HEK293 (cell line): ENCODE results near the gene BCL7C.

Source experiments
- CTCF ChIA-PET: fragments of 350-600 bp; formaldehyde crosslinking; extraction: SDS; loops from one replicate; lab custom pipeline; 2021; ENCODE audit warnings: antibody characterized with exemption; lab: Yijun Ruan, JAX
- POLR2A ChIA-PET: fragments of 300-600 bp; formaldehyde crosslinking; extraction: SDS; loops from one replicate; lab custom pipeline; 2020; ENCODE audit warnings: antibody characterized with exemption, inconsistent platforms; lab: Yijun Ruan, JAX
- H3K27ac ChIP-seq: fragments of 200-500 bp; sonication (Bioruptor generic); 2 replicates; pipeline ENCODE4 v1.5.1; 2014; ENCODE audit warnings: low read depth, low read length, control low read depth, inconsistent platforms; ENCODE audit errors: extremely low read depth
- H3K36me3 ChIP-seq, 2 experiments: fragments of 200-500 bp in 1 of 2; sonication (Bioruptor generic) in 1 of 2; 1 replicate in 1 of 2; 2 replicates in 1 of 2; pipeline ENCODE4 v1.5.1; 2014 to 2017; ENCODE audit warnings: inconsistent platforms in 2 of 2, low read length in 2 of 2; ENCODE audit not compliant: control insufficient read depth in 2 of 2, insufficient read depth in 1 of 2
- H3K4me1 ChIP-seq: fragments of 200-500 bp; sonication (Bioruptor generic); 2 replicates; pipeline ENCODE4 v1.5.1; 2014; ENCODE audit warnings: mild to moderate bottlenecking, low read length, inconsistent platforms; ENCODE audit not compliant: control insufficient read depth, insufficient read depth
- H3K4me3 ChIP-seq: 2 replicates; pipeline ENCODE4 v1.5.1; 2011; ENCODE audit warnings: low read depth, mild to moderate bottlenecking, control low read depth, low read length, moderate library complexity
- H3K9me3 ChIP-seq: fragments of 200-500 bp; sonication (Bioruptor generic); 2 replicates; pipeline ENCODE4 v1.5.1; 2014; ENCODE audit warnings: low read depth, low read length, inconsistent platforms; ENCODE audit not compliant: control insufficient read depth, insufficient read depth
- KLF1 ChIP-seq: fragments of 450-650 bp; formaldehyde crosslinking; IDR thresholded peaks from 2 replicates; pipeline ENCODE4 v1.5.1; 2016; ENCODE audit warnings: missing biosample characterization, missing genetic modification characterization
- MEIS1 ChIP-seq: sonication (generic); formaldehyde crosslinking; IDR thresholded peaks from 2 replicates; pipeline ENCODE4 v1.8.1; 2022; ENCODE audit warnings: missing genetic modification reagents, mild to moderate bottlenecking, borderline replicate concordance
- PRDM10 ChIP-seq: fragments of 450-650 bp; formaldehyde crosslinking; IDR thresholded peaks from 2 replicates; pipeline ENCODE4 v1.5.1; 2016; ENCODE audit warnings: missing biosample characterization, missing genetic modification characterization
- PRDM2 ChIP-seq: fragments of 450-650 bp; formaldehyde crosslinking; IDR thresholded peaks from 2 replicates; pipeline ENCODE4 v1.5.1; 2016; ENCODE audit warnings: missing biosample characterization, missing genetic modification characterization, borderline replicate concordance
- TRIM28 ChIP-seq: IDR thresholded peaks from 2 replicates; pipeline ENCODE4 v1.6.1; 2011; ENCODE audit warnings: low read length, control low read depth, borderline replicate concordance
- ZBTB20 ChIP-seq: fragments of 450-650 bp; formaldehyde crosslinking; IDR thresholded peaks from 2 replicates; pipeline ENCODE4 v1.5.1; 2016; ENCODE audit warnings: missing biosample characterization, missing genetic modification characterization
- ZIC2 ChIP-seq: fragments of 450-650 bp; formaldehyde crosslinking; IDR thresholded peaks from 2 replicates; pipeline ENCODE4 v1.5.1; 2016; ENCODE audit warnings: missing biosample characterization, missing genetic modification characterization
- ZNF2 ChIP-seq: fragments of 450-650 bp; formaldehyde crosslinking; IDR thresholded peaks from 2 replicates; pipeline ENCODE4 v1.5.1; 2016; ENCODE audit warnings: missing biosample characterization, missing genetic modification characterization
- ZNF239 ChIP-seq: fragments of 450-650 bp; formaldehyde crosslinking; IDR thresholded peaks from 2 replicates; pipeline ENCODE4 v1.5.1; 2016; ENCODE audit warnings: missing biosample characterization, missing genetic modification characterization
- ZNF266 ChIP-seq: fragments of 450-650 bp; formaldehyde crosslinking; IDR thresholded peaks from 2 replicates; pipeline ENCODE4 v1.5.1; 2016; ENCODE audit warnings: missing biosample characterization, missing genetic modification characterization, low read depth
- ZNF398 ChIP-seq: fragments of 450-650 bp; formaldehyde crosslinking; IDR thresholded peaks from 2 replicates; pipeline ENCODE4 v1.5.1; 2017; ENCODE audit warnings: missing biosample characterization, missing genetic modification characterization
- ZNF521 ChIP-seq: fragments of 450-650 bp; formaldehyde crosslinking; IDR thresholded peaks from 2 replicates; pipeline ENCODE4 v1.5.1; 2017; ENCODE audit warnings: missing biosample characterization, mild to moderate bottlenecking, missing genetic modification characterization
- ZNF529 ChIP-seq: fragments of 450-650 bp; formaldehyde crosslinking; IDR thresholded peaks from 2 replicates; pipeline ENCODE4 v1.5.1; 2017; ENCODE audit warnings: missing genetic modification characterization, missing biosample characterization; ENCODE audit not compliant: insufficient replicate concordance
- ZNF530 ChIP-seq: fragments of 450-650 bp; formaldehyde crosslinking; IDR thresholded peaks from 2 replicates; pipeline ENCODE4 v1.5.1; 2016; ENCODE audit warnings: low read depth, missing biosample characterization, missing genetic modification characterization
- ZNF558 ChIP-seq: fragments of 450-650 bp; formaldehyde crosslinking; IDR thresholded peaks from 2 replicates; pipeline ENCODE4 v1.5.1; 2016; ENCODE audit warnings: missing biosample characterization, missing genetic modification characterization
- ZNF610 ChIP-seq: fragments of 450-650 bp; formaldehyde crosslinking; IDR thresholded peaks from 2 replicates; pipeline ENCODE4 v1.5.1; 2016; ENCODE audit warnings: missing biosample characterization, missing genetic modification characterization, borderline replicate concordance
- ZNF747 ChIP-seq: fragments of 450-650 bp; formaldehyde crosslinking; IDR thresholded peaks from 2 replicates; pipeline ENCODE4 v1.5.1; 2016; ENCODE audit warnings: missing biosample characterization, missing genetic modification characterization
- ZSCAN18 ChIP-seq: fragments of 450-650 bp; formaldehyde crosslinking; IDR thresholded peaks from 2 replicates; pipeline ENCODE4 v1.5.1; 2016; ENCODE audit warnings: missing biosample characterization, missing genetic modification characterization
- TF ChIP-seq, protein P1 (sequence below): fragments of 450-650 bp; formaldehyde crosslinking; IDR thresholded peaks from 2 replicates; pipeline ENCODE4 v1.5.1; 2016; ENCODE audit warnings: missing biosample characterization, missing genetic modification characterization

BCL7C gene

GRCh38 chr16:30844346-30844670 is 49.6 kb downstream of the BCL7C start:
- ChIA-PET POLR2A (interaction anchor here (0.6 to 1.9 kb wide), 9 partner anchors 9 to 87 kb away, joined by 3 to 8 read pairs (median 3); no protein-coding TSS in a partner anchor), CTCF (interaction anchor here (0.5 to 5.0 kb wide), 42 partner anchors 11 to 812 kb away, joined by 3 to 72 read pairs (median 6); partner anchors contain the start of genes BCL7C and CTF1)
- Histone ChIP-seq H3K36me3 (no peaks in the 10 kb centered on the region), H3K9me3 (no peaks in the 10 kb centered on the region), H3K4me1 (no peaks in the 10 kb centered on the region), H3K27ac (no peak overlapping the region), H3K4me3 (no peak overlapping the region)
- no peak for TF ChIP-seq ZIC2 (tag by site-specific recombination)
- no peak for TF ChIP-seq ZNF266 (tag by site-specific recombination)
- TF ChIP-seq PRDM2 (tag by site-specific recombination): no peak
- TF ChIP-seq ZNF610 (tag by site-specific recombination): no peak
- no peak for TF ChIP-seq ZNF747 (tag by site-specific recombination)
- no peak for TF ChIP-seq PRDM10
- no peak for TF ChIP-seq ZNF2 (tag by site-specific recombination)
- no peak for TF ChIP-seq ZNF530 (tag by site-specific recombination)

GRCh38 chr16:30843501-30843900 is 50.4 kb downstream of the BCL7C start:
- Histone ChIP-seq H3K9me3 (no peaks in the 10 kb centered on the region), H3K4me3 (no peak overlapping the region), H3K4me1 (no peaks in the 10 kb centered on the region), H3K36me3 (no peaks in the 10 kb centered on the region), H3K27ac (no peak overlapping the region)
- POLR2A ChIA-PET: interaction anchor here (0.7 to 1.9 kb wide), 3 partner anchors 31 to 76 kb away, joined by 3 to 8 read pairs (median 3); no protein-coding TSS in a partner anchor
- CTCF ChIA-PET: interaction anchor here (0.6 to 5.0 kb wide), 18 partner anchors 10 to 427 kb away, joined by 3 to 72 read pairs (median 6); no protein-coding TSS in a partner anchor
- TF ChIP-seq KLF1 (tag by site-specific recombination) (no peak), ZNF239 (no peak), ZNF558 (tag by site-specific recombination) (no peak), ZBTB20 (tag by site-specific recombination) (no peak), ZNF529 (tag by site-specific recombination) (no peak), ZNF521 (tag by site-specific recombination) (no peak), TRIM28 (no peak), MEIS1 (CRISPR knock-in tag) (no peak), ZSCAN18 (tag by site-specific recombination) (no peak), ZNF398 (no peak)
- TF ChIP-seq, protein P1, sequence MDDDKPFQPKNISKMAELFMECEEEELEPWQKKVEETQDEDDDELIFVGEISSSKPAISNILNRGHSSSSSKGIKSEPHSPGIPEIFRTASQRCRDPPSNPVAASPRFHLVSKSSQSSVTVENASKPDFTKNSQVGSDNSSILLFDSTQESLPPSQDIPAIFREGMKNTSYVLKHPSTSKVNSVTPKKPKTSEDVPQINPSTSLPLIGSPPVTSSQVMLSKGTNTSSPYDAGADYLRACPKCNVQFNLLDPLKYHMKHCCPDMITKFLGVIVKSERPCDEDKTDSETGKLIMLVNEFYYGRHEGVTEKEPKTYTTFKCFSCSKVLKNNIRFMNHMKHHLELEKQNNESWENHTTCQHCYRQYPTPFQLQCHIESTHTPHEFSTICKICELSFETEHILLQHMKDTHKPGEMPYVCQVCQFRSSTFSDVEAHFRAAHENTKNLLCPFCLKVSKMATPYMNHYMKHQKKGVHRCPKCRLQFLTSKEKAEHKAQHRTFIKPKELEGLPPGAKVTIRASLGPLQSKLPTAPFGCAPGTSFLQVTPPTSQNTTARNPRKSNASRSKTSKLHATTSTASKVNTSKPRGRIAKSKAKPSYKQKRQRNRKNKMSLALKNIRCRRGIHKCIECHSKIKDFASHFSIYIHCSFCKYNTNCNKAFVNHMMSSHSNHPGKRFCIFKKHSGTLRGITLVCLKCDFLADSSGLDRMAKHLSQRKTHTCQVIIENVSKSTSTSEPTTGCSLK (tag by site-specific recombination): no peak
